Testis (tissue), 3 donors: ENCODE results near the gene OR8K3. TPM values are rescaled to one million over a fixed set of nuclear protein-coding genes. Genes with fewer than 3 reads are reported as not detected.

Source experiments
- DNase-seq: peaks from one replicate; pipeline ENCODE4 v3.0.0-alpha.2; 2019
- H3K27ac ChIP-seq, 2 donors: fragments of 200-600 bp; sonication (generic); one replicate each; pipeline ENCODE4 v1.5.1; 2019
- H3K27me3 ChIP-seq: fragments of 200-600 bp; sonication (generic); one replicate; pipeline ENCODE4 v1.5.1; 2019
- H3K36me3 ChIP-seq: fragments of 200-600 bp; sonication (generic); one replicate; pipeline ENCODE4 v1.5.1; 2017; ENCODE audit warnings: low read depth; ENCODE audit errors: missing control alignments
- H3K4me1 ChIP-seq: fragments of 200-600 bp; sonication (generic); one replicate; pipeline ENCODE4 v1.5.1; 2019
- H3K4me3 ChIP-seq, 2 donors: fragments of 200-600 bp; sonication (generic); one replicate each; pipeline ENCODE4 v1.5.1; 2017 to 2019
- H3K9me3 ChIP-seq: fragments of 200-600 bp; sonication (generic); one replicate; pipeline ENCODE4 v1.5.1; 2017
- CTCF ChIP-seq, 3 experiments: fragments of 450-650 bp in 2 of 3; fragments of 200-600 bp in 1 of 3; sonication (generic) in 1 of 3; IDR thresholded peaks; one replicate each; pipeline ENCODE4 v1.5.1; 2016 to 2019; ENCODE audit warnings: antibody characterized with exemption in 3 of 3, mild to moderate bottlenecking in 2 of 3, moderate library complexity in 1 of 3
- POLR2A ChIP-seq: fragments of 450-650 bp; IDR thresholded peaks from one replicate; pipeline ENCODE4 v1.6.1; 2017; ENCODE audit warnings: antibody characterized with exemption, mild to moderate bottlenecking, moderate library complexity
- WGBS, 2 donors: methylation state at CpG; one replicate each; pipeline ENCODE4 v1.1.5; 2018; 5-methylcytosine and 5-hydroxymethylcytosine counted together
- intact Hi-C: fragments of 100-400 bp; cut with DNase I; formaldehyde crosslinking; loops from one replicate; pipeline ENCODE4 v1.15.1; 2023; ENCODE audit warnings: low total_unique reads
- polyA plus RNA-seq: library from polyadenylated mRNA; stranded (reverse); fragments of 350-450 nt; fragmentation: Illumina TruSeq; extraction: RNeasy Lipid Tissue Mini Kit (QIAGEN cat#74804); gene quantifications from one replicate; pipeline ENCODE4 v1.2.3, GENCODE V29; 2014; ENCODE audit warnings: low read depth, low replicate concordance; ENCODE audit not compliant: insufficient read depth
- total RNA-seq, 2 donors: library from RNA; depleted of rRNA; stranded (reverse); fragments of >200 nt; gene quantifications; one replicate each; pipeline ENCODE4 v1.2.3, GENCODE V29; 2016

Gene OR8K3
- total and polyA plus RNA-seq, 3 donors from 2014 or later = not detected

- Histone ChIP-seq H3K27me3 (no peaks in the 10 kb centered on the region), H3K27ac (no peak overlapping the region), H3K36me3 (no peaks in the 10 kb centered on the region), H3K4me1 (no peaks in the 10 kb centered on the region), H3K9me3 (no peaks in the 10 kb centered on the region), H3K4me3 (no peak overlapping the region)
- WGBS, 2 donors = 88 to 96% methylated on average over 3 of the region's 3 CpGs
- intact Hi-C loops = no loop called here
- TF ChIP-seq CTCF (IDR thresholded peaks at IDR 0.05) = no peak
- TF ChIP-seq POLR2A = no peak
- no peak for DNase-seq
Observed at GRCh38 chr11:56307836-56308235, 7.1 kb upstream of the OR8K3 start.

GRCh38 chr11:56331861-56332491 lies 17.0 kb downstream of the OR8K3 start:
- WGBS, 2 donors = 40 to 68% methylated on average over 12 to 34 of the region's 34 CpGs
- no peaks in the 10 kb centered on the region for H3K27me3 ChIP-seq
- no peaks in the 10 kb centered on the region for H3K4me1 ChIP-seq
- H3K4me3 ChIP-seq = peak overlapping the region; percentile 33 to 54
- no peaks in the 10 kb centered on the region for H3K9me3 ChIP-seq
- H3K27ac ChIP-seq = no peak overlapping the region
- H3K36me3 ChIP-seq = no peaks in the 10 kb centered on the region
- peak; percentile 36 for DNase-seq
- TF ChIP-seq POLR2A (no peak), CTCF (IDR thresholded peaks at IDR 0.05) (no peak)
- intact Hi-C loops = no loop called here

GRCh38 chr11:56333156-56333555 lies 18.2 kb downstream of the OR8K3 start:
- Histone ChIP-seq H3K27me3 (no peaks in the 10 kb centered on the region), H3K4me1 (no peaks in the 10 kb centered on the region), H3K27ac (no peak overlapping the region), H3K9me3 (no peaks in the 10 kb centered on the region), H3K4me3 (no peak overlapping the region), H3K36me3 (no peaks in the 10 kb centered on the region)
- no peak for DNase-seq
- no peak for TF ChIP-seq POLR2A
- no peak for TF ChIP-seq CTCF (IDR thresholded peaks at IDR 0.05)
- intact Hi-C loops = no loop called here
- 31 to 43% methylated on average over 3 of the region's 3 CpGs for WGBS, 2 donors

DNA sequence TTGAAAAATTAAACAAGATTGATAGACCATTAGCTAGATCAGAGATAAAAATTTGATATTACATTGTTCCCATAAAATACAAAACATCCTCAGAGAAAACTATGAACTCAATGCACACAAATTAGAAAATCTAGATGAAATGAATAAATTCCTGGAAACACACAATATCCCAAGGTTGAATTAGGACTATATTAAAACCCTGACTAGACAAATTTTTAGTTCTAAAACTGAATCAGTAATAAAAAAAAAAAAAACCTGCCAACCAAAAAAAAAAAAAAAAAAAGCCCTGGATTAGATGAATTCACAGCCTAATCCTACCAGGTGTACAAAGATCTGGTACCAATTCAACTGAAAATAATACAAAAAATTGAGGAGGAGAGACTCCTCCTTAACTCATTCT lies 25.3 kb downstream of the OR8K3 start:
- TF ChIP-seq CTCF (IDR thresholded peaks at IDR 0.05) (no peak), POLR2A (no peak)
- no peak for DNase-seq

DNA sequence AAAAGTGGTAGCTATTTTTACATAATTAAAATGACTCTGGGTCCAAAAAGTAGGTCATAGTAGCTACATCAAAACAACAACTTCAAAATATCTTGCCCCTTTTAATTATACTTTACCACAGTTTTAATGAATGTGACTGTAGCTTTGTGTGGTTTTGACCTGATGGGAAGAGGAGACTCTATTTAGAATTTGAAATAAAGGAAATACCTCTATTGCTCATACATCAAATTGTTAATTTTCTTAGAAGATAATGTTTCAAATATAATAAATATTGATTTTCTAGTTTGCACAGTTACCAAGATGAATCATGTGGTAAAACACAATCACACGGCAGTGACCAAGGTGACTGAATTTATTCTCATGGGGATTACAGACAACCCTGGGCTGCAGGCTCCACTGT lies 30.8 kb downstream of the OR8K3 start, which contains the start of gene OR8K1:
TSS of gene OR8K1 (plus strand) at position 301 of the 400 bp plus-strand sequence. CDS start at position 301, 0 bp downstream.
- TF ChIP-seq POLR2A = no peak
- TF ChIP-seq CTCF (IDR thresholded peaks at IDR 0.05) = no peak
- DNase-seq = no peak
- Histone ChIP-seq H3K27ac (no peak within 1 kb of the TSS), H3K27me3 (no peaks in the 10 kb centered on the region), H3K36me3 (no peaks in the 10 kb centered on the region), H3K4me3 (no peak within 1 kb of the TSS), H3K9me3 (no peaks in the 10 kb centered on the region), H3K4me1 (no peaks in the 10 kb centered on the region)
- intact Hi-C loops = no loop called here
- 92 to 93% methylated on average over 1 of the region's 1 CpG for WGBS, 2 donors

More for the DNA sequence above, 25.3 kb downstream of the OR8K3 start:
- H3K27ac ChIP-seq = no peak overlapping the region
- H3K36me3 ChIP-seq = no peaks in the 10 kb centered on the region
- no peaks in the 10 kb centered on the region for H3K4me1 ChIP-seq
- no peak overlapping the region for H3K4me3 ChIP-seq
- H3K27me3 ChIP-seq = no peaks in the 10 kb centered on the region
- intact Hi-C loops = no loop called here
- no peaks in the 10 kb centered on the region for H3K9me3 ChIP-seq
